Brain microvascular endothelial cell (primary cell): Measurements from ENCODE around the gene RABGAP1.

ENCODE experiments used
- DNase-seq: peaks from one replicate; pipeline ENCODE4 v3.0.0-alpha.2; 2020
- H3K27ac ChIP-seq: fragments of 250-450 bp; sonication (Bioruptor Pico); 2 replicates; pipeline ENCODE4 v1.5.1; 2020; ENCODE audit warnings: mild to moderate bottlenecking, moderate library complexity
- H3K27me3 ChIP-seq: fragments of 250-450 bp; sonication (Bioruptor Pico); replicated peaks from 2 replicates; pipeline ENCODE4 v1.5.1; 2020; ENCODE audit warnings: mild to moderate bottlenecking
- H3K36me3 ChIP-seq: fragments of 250-450 bp; sonication (Bioruptor Pico); replicated peaks from 2 replicates; pipeline ENCODE4 v1.5.1; 2020; ENCODE audit warnings: mild to moderate bottlenecking
- H3K4me3 ChIP-seq: 2 replicates; pipeline ENCODE4 v1.5.1; 2011; ENCODE audit warnings: low read depth, mild to moderate bottlenecking, control low read depth, low read length, moderate library complexity
- CTCF ChIP-seq: IDR thresholded peaks from 2 replicates; pipeline ENCODE4 v1.5.1; 2011; ENCODE audit warnings: low read depth, mild to moderate bottlenecking, moderate library complexity, low read length, control low read depth, inconsistent platforms; ENCODE audit errors: missing control alignments
- in situ Hi-C: cut with HindIII; loops from 2 replicates; pipeline ENCODE4 v1.10.0; 2017; ENCODE audit warnings: low sequenced_read_pairs, low pct_ligation_motif_present

The RABGAP1 gene

GRCh38 chr9:123007269-123007668 lies 66.4 kb downstream of the RABGAP1 start:
- Histone ChIP-seq H3K4me3 (no peak overlapping the region), H3K27me3 (no peaks in the 10 kb centered on the region), H3K36me3 (no peaks in the 10 kb centered on the region), H3K27ac (no peak overlapping the region)
- DNase-seq, result no peak
- in situ Hi-C loops, result no loop called here
- TF ChIP-seq CTCF, result no peak

GRCh38 chr9:123008909-123009308 lies 68.1 kb downstream of the RABGAP1 start:
- DNase-seq, result no peak
- Histone ChIP-seq H3K4me3 (no peak overlapping the region), H3K36me3 (no peaks in the 10 kb centered on the region), H3K27ac (no peak overlapping the region), H3K27me3 (no peaks in the 10 kb centered on the region)
- in situ Hi-C loops, result no loop called here
- TF ChIP-seq CTCF, result no peak

GRCh38 chr9:123011380-123011779 lies 70.6 kb downstream of the RABGAP1 start:
- H3K27ac ChIP-seq, result no peak overlapping the region
- H3K36me3 ChIP-seq, result peaks cover 6% of the 10 kb centered on the region
- TF ChIP-seq CTCF, result no peak
- in situ Hi-C loops, result no loop called here
- DNase-seq, result no peak
- no peaks in the 10 kb centered on the region for H3K27me3 ChIP-seq
- H3K4me3 ChIP-seq, result no peak overlapping the region

GRCh38 chr9:123011878-123012528 lies 71.2 kb downstream of the RABGAP1 start:
- Histone ChIP-seq H3K4me3 (no peak overlapping the region), H3K27ac (no peak overlapping the region), H3K36me3 (peaks cover 9% of the 10 kb centered on the region), H3K27me3 (no peaks in the 10 kb centered on the region)
- in situ Hi-C loops, result no loop called here
- TF ChIP-seq CTCF, result no peak
- no peak for DNase-seq

GRCh38 chr9:123016631-123017030 lies 75.8 kb downstream of the RABGAP1 start:
- in situ Hi-C loops, result no loop called here

More at GRCh38 chr9:123016631-123017030, 75.8 kb downstream of the RABGAP1 start:
- DNase-seq, result no peak
- TF ChIP-seq CTCF, result no peak
- Histone ChIP-seq H3K27ac (no peak overlapping the region), H3K4me3 (no peak overlapping the region), H3K27me3 (no peaks in the 10 kb centered on the region), H3K36me3 (peaks cover 12% of the 10 kb centered on the region)
